RWPE1 (cell line): ENCODE results near the gene OSBPL8.

ENCODE experiments used
- CTCF ChIA-PET: fragments of 350-600 bp; sonication (Branson Sonifier 250); formaldehyde crosslinking; extraction: SDS; loops from one replicate; lab custom pipeline; 2021; lab: Yijun Ruan, JAX
- POLR2A ChIA-PET: fragments of 400-600 bp; formaldehyde crosslinking; extraction: SDS; loops from one replicate; lab custom pipeline; 2020; ENCODE audit warnings: antibody characterized with exemption; ENCODE audit not compliant: low non-redundant PET; lab: Yijun Ruan, JAX
- DNase-seq: peaks from one replicate; pipeline ENCODE4 v3.0.0; 2012; ENCODE audit warnings: low spot score
- H3K27ac ChIP-seq: fragments of 450-650 bp; 2 replicates; pipeline ENCODE4 v1.5.1; 2017
- TF ChIP-seq, protein P1 (sequence below): fragments of 450-650 bp; conservative IDR thresholded peaks from 2 replicates; pipeline ENCODE4 v1.5.1; 2017; ENCODE audit warnings: low read depth, mild to moderate bottlenecking

The OSBPL8 gene

DNA sequence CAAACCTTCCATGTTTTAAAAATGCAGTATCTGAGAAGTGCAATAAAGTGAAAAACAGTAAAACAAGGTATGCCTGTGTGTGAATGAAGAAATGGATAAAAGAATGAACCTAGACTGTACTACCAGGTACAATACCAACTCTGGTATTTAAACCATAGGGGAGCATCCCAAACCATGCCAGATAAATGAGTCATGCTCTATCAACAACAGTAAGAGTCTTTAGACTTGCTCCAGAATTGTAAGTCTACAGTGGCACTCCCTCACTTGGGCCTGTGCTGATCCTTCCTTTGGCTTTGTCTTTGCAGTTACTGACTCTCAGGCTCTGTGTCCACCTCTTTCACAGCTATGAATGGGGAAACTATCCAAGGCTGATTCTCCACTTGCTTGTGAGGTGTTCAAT, 249.5 kb downstream of the OSBPL8 start:
- TF ChIP-seq, protein P1, sequence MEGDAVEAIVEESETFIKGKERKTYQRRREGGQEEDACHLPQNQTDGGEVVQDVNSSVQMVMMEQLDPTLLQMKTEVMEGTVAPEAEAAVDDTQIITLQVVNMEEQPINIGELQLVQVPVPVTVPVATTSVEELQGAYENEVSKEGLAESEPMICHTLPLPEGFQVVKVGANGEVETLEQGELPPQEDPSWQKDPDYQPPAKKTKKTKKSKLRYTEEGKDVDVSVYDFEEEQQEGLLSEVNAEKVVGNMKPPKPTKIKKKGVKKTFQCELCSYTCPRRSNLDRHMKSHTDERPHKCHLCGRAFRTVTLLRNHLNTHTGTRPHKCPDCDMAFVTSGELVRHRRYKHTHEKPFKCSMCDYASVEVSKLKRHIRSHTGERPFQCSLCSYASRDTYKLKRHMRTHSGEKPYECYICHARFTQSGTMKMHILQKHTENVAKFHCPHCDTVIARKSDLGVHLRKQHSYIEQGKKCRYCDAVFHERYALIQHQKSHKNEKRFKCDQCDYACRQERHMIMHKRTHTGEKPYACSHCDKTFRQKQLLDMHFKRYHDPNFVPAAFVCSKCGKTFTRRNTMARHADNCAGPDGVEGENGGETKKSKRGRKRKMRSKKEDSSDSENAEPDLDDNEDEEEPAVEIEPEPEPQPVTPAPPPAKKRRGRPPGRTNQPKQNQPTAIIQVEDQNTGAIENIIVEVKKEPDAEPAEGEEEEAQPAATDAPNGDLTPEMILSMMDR: no peak
- peak; percentile 65 for DNase-seq
- H3K27ac ChIP-seq: no peak overlapping the region
- POLR2A ChIA-PET: no interaction called here
- CTCF ChIA-PET: no interaction called here

DNA sequence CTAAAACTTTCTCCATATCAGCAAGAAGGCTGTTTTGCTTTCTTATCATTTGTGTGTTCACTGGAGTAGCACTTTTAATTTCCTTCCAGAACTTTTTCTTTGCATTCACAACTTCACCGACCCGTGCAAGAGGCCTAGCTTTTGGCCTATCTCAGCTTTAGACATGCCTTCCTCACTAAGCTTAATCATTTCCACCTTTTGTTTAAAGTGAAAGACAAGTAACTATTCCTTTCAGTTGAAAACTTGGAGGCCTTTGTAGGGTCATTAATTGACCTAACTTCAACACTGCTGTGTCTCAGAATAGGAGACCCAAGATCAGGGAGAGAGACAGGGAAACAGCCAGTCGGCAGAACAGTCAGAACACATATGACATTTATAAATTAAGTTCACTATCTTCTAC, 250.7 kb downstream of the OSBPL8 start:
- no peak overlapping the region for H3K27ac ChIP-seq
- ChIA-PET POLR2A (no interaction called here), CTCF (no interaction called here)
- DNase-seq: no peak
- TF ChIP-seq, protein P1: no peak

DNA sequence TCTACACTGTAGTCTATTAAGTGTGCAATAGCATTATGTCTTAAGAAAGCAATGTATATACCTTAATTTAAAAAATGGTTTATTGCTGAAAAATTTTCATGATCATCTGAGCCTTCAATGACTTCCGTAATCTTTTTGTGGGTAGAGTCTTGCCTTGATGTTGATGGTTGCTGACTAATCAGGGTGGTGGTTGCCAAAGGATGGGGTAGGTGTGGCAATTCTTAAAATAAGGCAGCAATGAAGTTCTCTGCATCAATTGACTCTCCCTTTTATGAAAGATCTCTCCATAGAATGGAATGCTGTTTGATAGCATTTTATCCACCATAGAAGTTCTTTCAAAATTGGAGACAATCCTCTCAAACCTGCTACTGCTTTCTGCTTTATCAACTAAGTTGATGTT, 252.5 kb downstream of the OSBPL8 start:
- no peak for DNase-seq
- TF ChIP-seq, protein P1: no peak
- ChIA-PET POLR2A (no interaction called here), CTCF (no interaction called here)
- no peak overlapping the region for H3K27ac ChIP-seq

DNA sequence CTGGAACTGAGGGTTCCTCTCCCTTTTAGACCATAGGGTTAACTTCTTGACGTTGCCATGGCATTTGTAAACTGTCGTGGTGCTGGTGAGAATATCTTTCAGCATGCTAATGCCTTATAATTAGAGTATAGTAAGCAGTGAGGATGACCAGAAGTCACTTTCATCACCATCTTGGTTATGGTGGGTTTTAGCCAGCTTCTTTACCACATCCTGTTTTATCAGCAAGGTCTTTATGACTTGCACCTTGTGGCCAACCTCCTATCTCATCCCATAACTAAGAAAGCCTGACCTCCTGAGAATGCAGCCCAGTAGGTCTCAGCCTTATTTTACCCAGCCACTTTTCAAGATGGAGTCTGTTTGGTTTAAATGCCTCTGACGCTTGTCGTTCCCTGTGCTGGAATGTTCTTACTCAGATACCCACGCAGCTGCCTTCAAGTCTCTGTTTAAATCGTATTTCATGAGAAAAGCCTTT, 255.5 kb downstream of the OSBPL8 start:
- TF ChIP-seq, protein P1: no peak
- no peak overlapping the region for H3K27ac ChIP-seq
- CTCF ChIA-PET: no interaction called here
- POLR2A ChIA-PET: no interaction called here
- no peak for DNase-seq

DNA sequence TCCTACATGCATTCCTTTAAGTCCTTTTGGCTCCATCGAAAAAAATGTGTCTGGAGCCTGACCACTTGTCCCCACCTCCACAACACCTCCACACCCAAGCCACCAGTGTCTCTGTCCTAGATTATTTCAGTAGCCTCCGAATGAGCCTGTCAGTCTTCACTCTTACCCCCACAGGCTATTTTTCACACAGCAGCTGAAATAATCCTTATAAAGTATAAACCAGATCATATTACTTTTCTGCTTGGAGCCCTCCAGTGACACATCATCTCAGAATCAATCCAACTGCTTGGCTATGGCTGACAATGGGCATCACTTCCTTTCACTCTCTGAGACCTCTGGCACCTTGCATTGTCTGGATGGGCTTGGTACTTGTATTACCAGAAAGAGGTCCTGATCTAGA, 256.2 kb downstream of the OSBPL8 start:
- no peak overlapping the region for H3K27ac ChIP-seq
- CTCF ChIA-PET: no interaction called here
- POLR2A ChIA-PET: no interaction called here
- TF ChIP-seq, protein P1: no peak
- no peak for DNase-seq
